LNCaP clone FGC (cell line): Measurements from ENCODE around the gene NCBP3.
"Not testable (repeated sequence)": the region's sequence is repeated elsewhere in the genome, so short reads cannot be mapped to it uniquely, and the experiment has no call there.

Experiments
- DNase-seq: peaks from one replicate; pipeline ENCODE4 v3.0.0-alpha.2; 2011; ENCODE audit warnings: low read depth
- H3K4me3 ChIP-seq: 2 replicates; pipeline ENCODE4 v1.5.1; 2011; ENCODE audit warnings: mild to moderate bottlenecking, low read depth, low read length, control low read depth
- TF ChIP-seq, protein P1 (sequence below): IDR thresholded peaks from 2 replicates; pipeline ENCODE4 v1.5.1; 2012; ENCODE audit warnings: mild to moderate bottlenecking; ENCODE audit not compliant: control insufficient read depth, insufficient read depth; ENCODE audit errors: extremely low read depth

NCBP3 gene

DNA sequence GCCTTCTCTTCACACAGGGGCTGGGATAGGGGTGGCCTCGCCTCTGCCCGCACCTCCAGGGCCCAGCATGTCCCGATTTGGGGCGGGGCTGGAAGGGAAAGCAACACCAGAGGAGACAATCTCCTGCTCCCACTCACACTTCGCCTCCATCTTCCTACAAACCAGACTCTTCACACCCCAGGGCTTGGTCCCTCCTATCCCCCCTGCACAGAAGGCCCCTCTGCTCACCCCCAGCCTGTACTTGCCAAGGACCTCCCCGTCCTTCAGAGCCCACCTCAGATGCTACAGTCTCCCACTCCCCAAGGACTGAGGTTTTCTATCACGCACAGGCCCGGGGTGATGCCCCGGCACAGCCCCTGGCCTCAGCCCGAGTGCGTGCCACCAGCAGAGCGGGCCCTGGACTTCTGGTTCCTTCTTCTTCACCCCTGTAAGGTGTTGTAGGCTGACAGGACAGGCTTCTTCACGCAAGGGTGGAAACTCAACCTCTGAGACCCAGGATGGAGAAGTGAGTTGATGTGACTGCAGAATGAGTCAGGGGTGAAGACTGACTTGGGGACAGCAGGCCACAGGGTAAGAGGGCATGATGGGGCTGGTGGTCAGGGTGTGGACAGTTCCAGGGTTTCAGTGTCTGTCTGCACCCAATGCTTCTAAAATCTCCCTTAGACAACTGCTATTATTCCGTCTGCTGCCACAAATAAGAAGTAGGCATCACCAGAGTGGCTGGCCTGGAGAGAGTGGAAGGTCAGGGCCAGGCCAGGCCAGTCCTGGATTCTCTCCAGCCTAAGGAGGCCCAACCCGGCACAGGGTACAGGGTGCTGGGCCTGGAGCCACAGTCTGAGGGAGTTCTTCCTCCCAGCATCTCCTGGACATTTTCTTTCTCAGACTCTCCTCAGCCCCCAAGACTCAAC, 47.5 kb downstream of the NCBP3 start:
- DNase-seq: no peak
- TF ChIP-seq, protein P1, sequence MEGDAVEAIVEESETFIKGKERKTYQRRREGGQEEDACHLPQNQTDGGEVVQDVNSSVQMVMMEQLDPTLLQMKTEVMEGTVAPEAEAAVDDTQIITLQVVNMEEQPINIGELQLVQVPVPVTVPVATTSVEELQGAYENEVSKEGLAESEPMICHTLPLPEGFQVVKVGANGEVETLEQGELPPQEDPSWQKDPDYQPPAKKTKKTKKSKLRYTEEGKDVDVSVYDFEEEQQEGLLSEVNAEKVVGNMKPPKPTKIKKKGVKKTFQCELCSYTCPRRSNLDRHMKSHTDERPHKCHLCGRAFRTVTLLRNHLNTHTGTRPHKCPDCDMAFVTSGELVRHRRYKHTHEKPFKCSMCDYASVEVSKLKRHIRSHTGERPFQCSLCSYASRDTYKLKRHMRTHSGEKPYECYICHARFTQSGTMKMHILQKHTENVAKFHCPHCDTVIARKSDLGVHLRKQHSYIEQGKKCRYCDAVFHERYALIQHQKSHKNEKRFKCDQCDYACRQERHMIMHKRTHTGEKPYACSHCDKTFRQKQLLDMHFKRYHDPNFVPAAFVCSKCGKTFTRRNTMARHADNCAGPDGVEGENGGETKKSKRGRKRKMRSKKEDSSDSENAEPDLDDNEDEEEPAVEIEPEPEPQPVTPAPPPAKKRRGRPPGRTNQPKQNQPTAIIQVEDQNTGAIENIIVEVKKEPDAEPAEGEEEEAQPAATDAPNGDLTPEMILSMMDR: no peak
- H3K4me3 ChIP-seq: no peak overlapping the region

- TF ChIP-seq, protein P1: no peak
- no peak overlapping the region for H3K4me3 ChIP-seq
- no peak for DNase-seq
Observed at GRCh38 chr17:3796822-3797170, 49.2 kb downstream of the NCBP3 start.

DNA sequence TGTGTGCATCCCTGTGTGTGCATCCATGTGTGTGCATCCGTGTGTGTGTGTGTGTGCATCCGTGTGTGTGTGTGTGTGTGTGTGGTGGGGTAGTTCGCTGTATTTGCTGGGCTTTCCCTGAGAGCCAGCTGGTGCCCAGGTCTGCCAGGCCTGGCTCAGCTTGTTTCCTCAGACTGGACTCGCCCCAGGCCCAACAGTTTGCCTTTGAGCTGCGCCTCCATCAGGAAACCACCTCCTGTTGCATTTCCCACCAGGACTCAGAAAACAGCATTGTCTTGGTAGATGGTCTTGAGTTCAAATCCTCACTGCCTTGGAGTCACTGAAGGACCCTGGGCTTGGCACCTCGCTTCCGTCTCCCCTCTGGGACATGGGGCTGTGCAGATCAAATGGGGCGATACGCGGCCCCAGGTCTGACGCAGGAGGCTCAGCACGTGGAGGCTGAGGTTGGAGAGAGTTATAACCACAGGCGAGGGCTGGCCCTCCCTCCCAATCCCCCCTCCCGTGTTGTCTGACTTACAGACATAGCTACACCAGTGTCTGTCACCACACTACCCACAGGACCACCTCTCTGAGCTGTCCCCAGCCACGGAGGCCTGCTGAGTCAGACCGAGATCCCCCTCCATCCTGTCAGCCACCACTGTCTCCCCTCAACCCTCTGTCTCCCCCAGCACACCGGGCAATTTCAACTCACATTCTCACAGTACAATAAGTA, 49.8 kb downstream of the NCBP3 start:
- DNase-seq: no peak
- no peak overlapping the region for H3K4me3 ChIP-seq
- TF ChIP-seq, protein P1: no peak

DNA sequence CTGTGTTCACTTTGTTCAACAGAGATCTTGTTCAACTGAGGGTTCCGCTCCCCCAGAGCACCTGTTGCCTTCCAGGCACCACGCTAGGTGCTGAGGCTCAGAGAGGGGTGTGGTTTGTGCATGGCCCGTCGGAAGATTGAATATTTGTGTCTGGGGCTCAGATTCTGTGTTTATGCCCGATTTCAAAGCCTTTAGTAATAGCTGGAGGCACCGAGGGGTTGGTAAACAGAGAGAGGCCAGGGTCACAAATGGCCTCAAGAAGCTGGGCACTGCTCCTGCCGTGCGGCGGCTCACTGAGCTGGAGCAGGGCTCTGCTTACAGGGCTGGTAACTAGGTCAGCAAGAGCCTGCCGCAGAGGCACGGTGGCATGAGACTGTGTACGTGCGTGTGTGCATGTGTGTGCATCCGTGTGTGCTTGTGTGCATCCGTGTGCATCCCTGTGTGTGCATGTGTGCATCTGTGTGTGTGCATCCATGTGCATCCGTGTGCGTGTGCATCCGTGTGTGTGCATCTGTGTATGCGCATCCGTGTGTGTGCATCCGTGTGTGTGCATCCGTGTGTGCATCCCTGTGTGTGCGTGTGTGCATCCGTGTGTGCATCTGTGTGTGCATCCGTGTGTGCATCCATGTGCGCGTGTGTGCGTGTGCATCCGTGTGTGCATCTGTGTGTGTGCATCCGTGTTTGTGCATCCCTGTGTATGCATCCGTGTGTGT, 50.5 kb downstream of the NCBP3 start:
- TF ChIP-seq, protein P1: no peak
- H3K4me3 ChIP-seq: no peak overlapping the region
- DNase-seq: no peak

DNA sequence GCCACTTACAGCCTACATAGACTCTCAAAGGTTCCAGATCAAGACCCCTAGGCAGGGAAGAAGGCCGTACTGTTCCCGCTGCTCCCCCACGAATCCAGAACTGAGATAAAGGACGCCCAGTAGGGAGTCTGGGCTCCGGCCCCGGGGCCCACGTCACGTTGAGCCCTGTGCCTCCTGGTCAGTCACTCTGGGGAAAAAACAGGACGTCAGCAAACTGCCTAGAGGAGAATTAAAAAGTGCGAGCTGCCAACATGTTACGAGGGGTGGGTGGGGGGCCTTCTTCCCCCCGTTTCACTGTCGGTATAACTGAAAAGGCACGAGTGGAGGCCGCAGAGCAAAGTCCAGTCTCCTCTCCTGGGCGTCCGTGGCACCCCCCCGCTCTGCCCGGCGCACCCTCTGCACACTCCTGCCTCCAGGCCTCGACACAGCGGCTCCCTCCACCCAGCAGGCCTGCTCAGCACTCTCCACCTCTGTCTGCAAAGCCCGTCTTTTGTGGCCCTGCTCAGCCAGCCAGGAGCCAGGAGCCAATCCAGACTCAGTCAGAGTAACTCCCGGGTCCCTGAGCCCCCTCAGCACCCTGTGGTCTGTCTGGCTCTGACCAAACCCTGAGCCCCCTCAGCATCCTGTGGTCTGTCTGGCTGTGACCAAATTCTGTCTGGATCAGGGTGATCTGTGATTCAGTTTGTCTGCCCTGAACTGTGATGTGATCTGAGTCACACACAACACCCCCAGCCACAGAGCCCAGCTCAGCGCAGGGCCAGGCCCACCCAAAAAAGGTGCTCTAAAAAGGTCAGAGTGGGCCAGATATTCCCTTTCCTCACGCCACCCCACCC, 51.3 kb downstream of the NCBP3 start:
- no peak overlapping the region for H3K4me3 ChIP-seq
- no peak for DNase-seq
- TF ChIP-seq, protein P1: no peak

DNA sequence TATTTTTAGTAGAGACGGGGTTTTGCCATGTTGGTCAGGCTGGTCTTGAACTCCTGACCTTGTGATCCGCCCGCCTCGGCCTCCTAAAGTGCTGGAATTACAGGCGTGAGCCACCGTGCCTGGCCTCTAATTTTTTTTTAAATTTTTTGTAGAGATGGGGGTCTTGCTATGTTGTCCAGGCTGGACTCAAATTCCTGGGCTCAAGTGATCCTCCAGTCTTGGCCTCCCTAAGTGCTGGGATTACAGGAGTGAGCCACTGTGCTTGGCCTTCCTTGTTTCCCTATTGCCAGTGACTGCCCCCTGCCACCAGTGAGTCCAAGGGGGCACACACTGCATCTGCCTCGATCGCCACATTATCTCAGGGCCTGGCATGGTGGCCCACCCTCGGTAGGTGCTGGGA, 51.9 kb downstream of the NCBP3 start:
- DNase-seq, H3K4me3 ChIP-seq: not testable (repeated sequence)

- not testable (repeated sequence) for H3K4me3 ChIP-seq, DNase-seq
Observed at GRCh38 chr17:3793258-3793657, 52.8 kb downstream of the NCBP3 start.
